ENCODE data around the gene TBC1D16.

TBC1D16 gene

DNA sequence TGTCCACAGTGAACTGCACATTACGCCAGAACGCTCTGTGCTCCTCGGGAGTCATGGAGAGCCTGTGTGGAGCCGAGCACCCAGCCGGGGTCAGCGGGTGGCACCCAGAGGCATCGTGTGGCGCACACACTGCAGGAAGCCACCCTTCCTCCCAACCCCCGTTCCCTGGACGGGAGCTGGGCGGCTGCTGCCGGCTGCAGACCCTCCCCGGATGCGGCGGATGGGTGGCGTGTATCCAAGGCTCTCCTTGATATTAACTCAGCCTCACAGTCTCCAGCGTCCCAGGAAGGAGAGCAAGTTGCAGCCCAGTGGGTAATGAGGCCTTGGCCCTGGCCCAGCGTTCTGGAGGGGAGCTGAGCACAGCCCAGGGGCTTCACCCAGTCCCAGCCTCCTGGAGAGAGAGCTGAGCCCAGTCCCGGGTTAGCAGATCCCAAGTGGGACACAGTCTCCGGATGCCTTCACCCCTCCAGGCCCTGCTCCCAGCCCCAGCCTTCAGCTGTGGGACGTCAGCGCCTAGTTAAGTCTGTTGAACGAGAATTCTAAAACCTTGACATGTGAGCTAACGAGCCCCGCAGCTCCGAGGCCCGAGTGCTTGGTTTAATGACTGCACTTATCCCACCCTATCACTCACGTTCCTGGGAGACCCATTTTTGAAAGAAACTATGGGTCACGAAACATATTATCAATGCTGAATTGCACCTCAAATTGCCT lies 86.6 kb downstream of the TBC1D16 start:
- peak; percentile 81 for DNase-seq

GRCh38 chr17:79948406-79948944 lies 87.2 kb downstream of the TBC1D16 start:
- DNase-seq = peak; percentile 31

DNA sequence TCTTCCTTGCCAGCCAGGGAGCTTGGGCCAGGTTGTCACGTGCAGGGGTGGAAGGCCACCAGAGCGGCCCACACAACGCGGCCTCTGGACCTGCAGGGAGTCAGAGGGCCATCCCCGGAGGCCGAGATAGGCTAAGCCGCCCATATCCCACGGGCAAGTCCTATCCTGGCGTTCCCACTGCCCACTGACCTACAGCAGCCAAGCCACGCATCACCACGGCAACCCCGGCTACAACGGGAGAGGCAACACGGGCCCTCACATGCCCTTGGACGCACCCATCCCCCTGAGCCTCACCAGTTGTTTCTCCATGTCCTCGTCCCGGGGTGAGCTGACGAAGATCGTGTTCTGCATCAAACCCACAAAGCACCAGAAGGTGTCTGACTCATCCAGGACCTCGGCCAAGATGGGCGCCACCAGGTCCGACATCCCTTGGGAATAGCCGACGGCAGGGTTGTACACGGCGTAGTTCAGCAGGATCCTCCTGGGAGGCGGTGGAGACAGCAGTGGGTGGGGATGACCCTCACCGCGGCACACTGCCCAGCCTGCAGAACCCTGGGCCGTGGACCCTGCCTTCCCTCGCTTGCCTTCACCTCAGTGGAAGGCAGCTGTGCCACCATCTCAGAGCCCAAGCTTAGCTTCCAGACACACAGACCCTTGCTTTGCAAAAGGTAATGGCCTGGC lies 88.2 kb downstream of the TBC1D16 start:
- DNase-seq = no peak

GRCh38 chr17:79946352-79947231 lies 89.1 kb downstream of the TBC1D16 start:
- DNase-seq = peak; percentile 16

GRCh38 chr17:79945591-79946255 lies 89.9 kb downstream of the TBC1D16 start:
- peak; percentile 60 for DNase-seq

DNA sequence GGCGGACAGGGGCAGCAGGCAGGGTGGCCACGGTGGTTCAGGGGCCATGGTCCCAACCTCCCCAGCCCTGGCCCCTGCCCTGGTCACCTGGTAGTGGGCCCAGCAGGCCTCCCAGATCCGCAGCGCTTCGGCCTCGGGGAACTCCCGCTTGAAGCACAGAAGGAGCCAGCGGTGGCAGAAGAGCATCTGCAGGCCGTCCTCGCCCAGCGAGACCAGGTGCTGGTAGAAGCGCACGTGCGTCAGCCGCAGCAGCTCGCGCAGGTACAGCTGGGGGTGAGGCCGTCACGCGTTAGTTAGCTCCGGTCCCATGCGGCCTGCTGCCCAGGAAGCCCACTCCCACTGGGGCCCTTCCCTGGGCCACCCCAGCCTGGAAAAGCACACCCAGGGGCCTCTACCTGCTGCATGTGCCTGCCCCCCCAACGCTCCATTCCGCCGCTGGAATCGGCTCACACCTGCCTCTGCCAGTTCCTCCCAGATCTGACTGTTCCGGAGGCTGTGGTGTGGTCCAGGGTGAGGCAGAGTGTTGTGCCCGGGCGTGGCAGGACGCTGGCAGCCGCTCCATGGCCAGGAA lies 90.8 kb downstream of the TBC1D16 start:
- DNase-seq = no peak

DNA sequence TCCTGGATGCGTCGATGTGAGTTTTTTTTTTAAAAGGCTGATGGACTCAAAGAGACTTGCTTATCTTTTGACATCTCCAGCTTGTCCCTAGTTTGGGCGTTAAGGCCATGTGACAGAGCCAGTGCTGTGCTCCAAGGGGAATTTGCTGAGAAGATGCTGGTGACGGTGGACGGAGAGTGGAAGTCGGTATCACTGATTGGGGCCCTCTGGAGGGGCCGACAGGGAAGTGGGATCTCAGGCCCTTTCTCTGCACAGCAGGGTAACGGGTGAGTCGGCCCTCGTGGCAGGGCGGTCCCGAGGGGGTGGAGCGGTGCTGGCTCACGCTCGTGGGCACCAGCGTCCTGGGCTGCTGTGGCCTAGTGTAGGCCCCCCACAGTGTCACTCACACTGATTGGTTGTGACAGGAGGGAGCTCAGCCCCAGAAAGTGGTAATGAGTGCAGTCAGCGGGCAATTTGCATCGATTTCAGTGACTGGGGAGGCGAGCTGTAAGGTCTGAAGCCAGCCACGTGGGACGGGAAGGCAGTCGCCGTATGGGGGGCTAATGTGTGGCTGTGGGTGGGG lies 91.3 kb downstream of the TBC1D16 start:
- peak; percentile 92 for DNase-seq

DNA sequence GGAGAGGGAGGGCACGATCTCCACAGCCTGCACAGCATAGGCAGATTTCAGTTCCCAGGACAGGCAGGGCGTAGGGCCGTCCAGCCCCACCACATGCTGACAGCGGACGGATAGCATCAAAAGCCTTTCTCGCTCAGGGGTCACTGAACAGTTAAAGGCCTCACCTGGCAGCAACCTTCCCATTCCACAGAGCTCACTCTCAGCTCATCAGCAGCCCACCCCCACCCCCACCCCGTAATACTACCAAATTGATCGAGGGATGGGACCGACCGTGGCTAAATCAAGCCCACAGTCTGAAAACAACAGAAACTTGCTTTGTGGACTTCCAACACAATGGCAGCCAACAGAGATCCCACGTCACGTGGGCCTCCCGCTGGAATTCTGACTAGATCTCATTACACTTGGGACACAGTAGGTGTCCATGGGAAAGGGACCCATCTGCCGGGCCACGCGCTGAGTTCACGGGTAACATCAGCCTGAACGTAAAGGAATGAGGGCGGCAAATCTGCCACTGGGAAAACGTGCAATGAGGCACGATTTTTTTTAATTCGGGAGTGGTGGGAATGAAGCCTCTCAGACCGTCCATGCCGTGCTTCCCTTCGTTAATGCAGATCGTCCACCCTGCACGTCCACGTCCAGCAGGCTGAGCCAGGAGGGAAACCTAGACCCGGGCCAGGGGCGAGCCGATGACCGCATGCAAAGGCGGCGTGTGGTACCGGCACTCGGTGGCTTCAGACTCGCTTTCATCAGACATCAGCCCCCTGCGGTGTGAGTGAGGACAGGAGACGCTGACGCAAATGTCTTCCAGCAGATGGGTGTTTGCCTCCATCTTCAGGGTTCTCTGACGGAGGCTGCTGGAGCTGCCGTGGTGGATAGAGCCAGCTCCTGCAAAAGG lies 92.1 kb downstream of the TBC1D16 start:
- no peak for DNase-seq

- DNase-seq = peak; percentile 44
Observed at GRCh38 chr17:79942591-79943346, 92.9 kb downstream of the TBC1D16 start.

GRCh38 chr17:79942011-79942405 lies 93.7 kb downstream of the TBC1D16 start:
- DNase-seq = no peak

DNA sequence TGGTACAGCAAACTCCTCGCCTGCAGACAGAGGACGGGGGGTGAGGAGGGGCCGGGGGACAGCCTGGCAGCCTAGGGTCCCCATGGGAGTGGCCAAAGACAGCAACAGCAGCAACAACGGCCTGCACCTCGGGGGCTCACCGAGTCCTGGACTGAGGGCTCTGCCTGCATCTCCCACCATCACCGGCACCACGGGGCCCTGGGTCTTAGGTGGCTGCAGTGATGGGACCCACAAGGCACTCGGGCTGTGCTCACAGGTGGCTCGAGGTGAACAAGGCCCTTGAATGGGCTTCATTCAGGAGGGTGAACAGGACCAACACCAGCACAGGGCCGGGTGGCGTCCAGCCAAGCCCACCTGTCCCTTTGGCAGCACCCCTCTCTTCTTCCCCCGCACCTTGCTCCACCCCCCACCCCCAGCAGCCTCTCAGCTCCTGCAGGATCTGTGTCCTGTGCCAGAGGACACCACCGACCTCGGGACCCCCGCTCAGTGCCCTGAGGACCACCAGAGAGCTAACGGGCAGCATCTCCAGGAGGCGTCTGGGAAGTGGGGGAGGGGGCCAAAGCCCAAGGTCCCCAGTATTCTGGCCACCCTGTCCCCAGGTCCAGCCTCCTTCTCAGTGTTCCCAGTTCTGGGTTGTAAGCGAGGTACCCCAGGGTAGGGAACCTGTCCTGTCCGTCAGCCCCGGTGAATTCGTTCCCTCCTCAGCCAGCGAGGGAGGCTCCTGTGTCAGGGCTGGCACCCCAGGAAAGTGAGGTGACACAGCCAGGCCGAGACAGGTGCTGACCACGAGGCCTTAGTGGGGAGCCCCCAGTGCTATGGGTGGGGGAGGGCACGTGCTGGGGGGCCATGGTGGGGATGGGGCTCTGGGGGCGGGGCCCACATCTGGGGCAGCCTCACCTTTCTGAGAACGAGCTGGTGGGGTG lies 94.3 kb downstream of the TBC1D16 start:
- no peak for DNase-seq

DNA sequence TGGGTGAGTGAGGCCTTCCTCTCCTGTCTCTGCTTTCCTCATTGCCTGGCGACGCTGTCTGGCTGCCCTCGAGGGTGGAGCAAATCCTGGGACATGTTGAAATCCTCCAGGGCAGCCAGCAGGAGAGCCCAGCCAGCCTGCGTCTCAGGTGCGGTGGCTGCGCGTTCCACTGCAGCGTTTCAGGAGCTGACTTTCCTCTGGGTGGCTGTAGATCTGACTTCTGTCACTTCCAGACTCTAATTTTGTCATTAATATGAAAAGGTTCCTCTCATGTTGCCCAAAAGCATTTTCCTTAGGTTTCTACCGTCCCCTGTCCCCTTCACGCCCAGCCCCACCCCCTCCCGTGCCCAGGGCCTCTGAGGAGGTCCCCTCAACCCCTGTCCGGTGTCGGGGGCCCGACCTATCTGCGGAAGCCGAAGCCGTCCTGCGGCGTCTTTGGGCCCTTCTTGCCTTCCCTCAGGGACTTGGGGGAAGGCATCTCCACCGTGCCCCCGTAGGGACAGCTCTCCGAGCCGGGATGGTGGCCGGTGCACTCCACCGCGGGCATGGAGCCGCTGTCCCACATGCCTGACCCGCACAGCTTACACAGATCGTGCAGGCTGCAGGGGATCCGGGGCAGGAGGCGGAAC lies 95.1 kb downstream of the TBC1D16 start:
- DNase-seq = no peak

GRCh38 chr17:79939755-79940458 lies 95.8 kb downstream of the TBC1D16 start:
- peak; percentile 7 for DNase-seq

DNA sequence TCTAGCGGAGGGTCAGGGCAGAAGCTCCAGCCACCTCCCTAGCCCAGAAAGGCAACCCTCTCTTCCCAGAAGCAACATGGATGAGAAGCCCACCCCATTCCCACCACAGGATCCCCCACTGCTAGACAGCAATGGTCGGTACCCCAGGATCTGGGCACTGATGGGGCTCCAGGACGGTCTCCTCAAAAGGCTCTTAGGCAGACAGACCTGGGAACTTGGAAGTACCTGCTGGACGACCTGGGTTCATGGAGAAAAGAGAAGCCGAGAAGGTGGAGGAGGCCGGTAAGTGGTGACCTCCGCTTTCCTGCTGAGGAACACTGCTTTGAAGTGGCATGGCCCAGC lies 96.6 kb downstream of the TBC1D16 start:
- DNase-seq = no peak

- no peak for DNase-seq
Observed at GRCh38 chr17:79938336-79939093, 97.2 kb downstream of the TBC1D16 start.

- DNase-seq = peak; percentile 69
Observed at GRCh38 chr17:79937391-79938335, 98.0 kb downstream of the TBC1D16 start.
